Activated CD8-positive, alpha-beta T cell treated with anti-CD3 and anti-CD28 coated beads, Interleukin-2, amount 10 ng/mL, durations not matched to agents 7 days and 5 days (primary cell): ENCODE results near the gene KLF1. TPM values are rescaled to one million over a fixed set of nuclear protein-coding genes. Genes with fewer than 3 reads are reported as not detected.

ENCODE experiments used
- ATAC-seq: fragments of 150-1000 bp; cut with Tn5 transposase; one replicate; pipeline ENCODE4 v1.10.0; 2021; ENCODE audit warnings: moderate library complexity
- CTCF ChIA-PET: fragments of 350-600 bp; sonication (Branson Sonifier 250); formaldehyde crosslinking; loops from one replicate; lab custom pipeline; 2021; ENCODE audit warnings: antibody characterized with exemption; lab: Charles Lee
- POLR2A ChIA-PET: fragments of 350-600 bp; sonication (Branson Sonifier 250); formaldehyde crosslinking; loops from one replicate; lab custom pipeline; 2021; ENCODE audit warnings: antibody characterized with exemption; lab: Charles Lee
- DNase-seq: peaks from one replicate; pipeline ENCODE4 v3.0.0-alpha.2; 2020
- H3K27ac Mint-ChIP-seq: one replicate; pipeline ENCODE4 v1.8.0; 2021; ENCODE audit warnings: mild to moderate bottlenecking, mixed read lengths
- H3K27me3 Mint-ChIP-seq: one replicate; pipeline ENCODE4 v1.8.0; 2021; ENCODE audit warnings: low read depth, mixed read lengths
- H3K36me3 Mint-ChIP-seq: one replicate; pipeline ENCODE4 v1.8.0; 2021; ENCODE audit warnings: low read depth, mixed read lengths
- H3K4me1 Mint-ChIP-seq: one replicate; pipeline ENCODE4 v1.8.0; 2021; ENCODE audit warnings: low read depth, mixed read lengths
- H3K4me3 Mint-ChIP-seq: one replicate; pipeline ENCODE4 v1.8.0; 2021; ENCODE audit warnings: mild to moderate bottlenecking, mixed read lengths
- H3K9me3 Mint-ChIP-seq: one replicate; pipeline ENCODE4 v1.8.0; 2022; ENCODE audit warnings: mixed read lengths; ENCODE audit not compliant: insufficient read depth
- microRNA-seq: library from miRNA; unstranded; fragments of <30 nt; microRNA quantifications from one replicate; pipeline ENCODE4 v1.2.0, GENCODE V29; 2022
- total RNA-seq, 2 experiments: library from RNA; stranded (reverse); gene quantifications; one replicate each; pipeline ENCODE4 v1.2.3, GENCODE V29; 2021

Gene KLF1
- total RNA-seq, 2 experiments from 2014 or later, result 0.21 TPM; not detected in 1

- ATAC-seq (no peak), DNase-seq (no peak)
- Mint-ChIP-seq H3K27me3 (peaks cover 72% of the 10 kb centered on the region), H3K4me3 (no peak within 1 kb of the TSS), H3K4me1 (peaks cover 18% of the 10 kb centered on the region), H3K27ac (no peak within 1 kb of the TSS), H3K9me3 (no peaks in the 10 kb centered on the region), H3K36me3 (no peaks in the 10 kb centered on the region)
- POLR2A ChIA-PET, result interaction anchor here (0.9 kb wide), 2 partner anchors 36 to 124 kb away, joined by 3 read pairs; no protein-coding TSS in a partner anchor
- CTCF ChIA-PET, result interaction anchor here (0.7 to 1.3 kb wide), 6 partner anchors 9 to 224 kb away, joined by 3 to 5 read pairs (median 3); partner anchors contain the start of genes ZNF490 and ZNF791
Measured at GRCh38 chr19:12834566-12834943, 52.4 kb downstream of the KLF1 start, which contains the start of gene RTBDN. Gene RTBDN, minus strand, starts transcription at chr19:12834579. Its CDS starts 4,600 bp downstream, at chr19:12829979.

Small RNA genes within 50 kb of the gene (microRNA-seq; reads per million reads assigned to microRNA genes)
- gene MIR5695, result not detected
- gene MIR6794, result not detected

Other genes starting within 250 kb of the KLF1 start
- gene MAN2B1, start 220.5 kb downstream of the KLF1 start, total RNA-seq, result 100 to 1,000 TPM in 1 of 2 experiments, 10 to 100 TPM in 1; 95.5 to 102 TPM
- gene WDR83, start 220.4 kb downstream of the KLF1 start, total RNA-seq, result 10 to 100 TPM; 16.4 to 19.4 TPM
- gene DHPS, start 205.3 kb downstream of the KLF1 start, total RNA-seq, result 100 to 1,000 TPM; 109 to 121 TPM
- not detected for gene GNG14, start 199.2 kb downstream of the KLF1 start, total RNA-seq
- 1 to 10 TPM; 6.0 to 6.1 TPM for gene FBXW9, start 190.6 kb downstream of the KLF1 start, total RNA-seq
- gene TNPO2, start 163.3 kb downstream of the KLF1 start, total RNA-seq, result 10 to 100 TPM; 84.3 to 93.1 TPM
- gene TRIR, start 152.5 kb downstream of the KLF1 start, total RNA-seq, result 100 to 1,000 TPM; 206 to 228 TPM
- 10 to 100 TPM; 66.8 to 71.5 TPM for gene GET3, start 149.7 kb downstream of the KLF1 start, total RNA-seq
- not detected for gene BEST2, start 135.4 kb downstream of the KLF1 start, total RNA-seq
- gene HOOK2, start 111.6 kb downstream of the KLF1 start, total RNA-seq, result 10 to 100 TPM; 14.4 to 16.9 TPM
- 10 to 100 TPM; 90.4 to 92.9 TPM for gene JUNB, start 95.7 kb downstream of the KLF1 start, total RNA-seq
- 100 to 1,000 TPM; 250 to 267 TPM for gene PRDX2, start 85.4 kb downstream of the KLF1 start, total RNA-seq
- gene THSD8, start 85.1 kb downstream of the KLF1 start, total RNA-seq, result 10 to 100 TPM; 17.7 to 30.9 TPM
- gene RNASEH2A, start 80.6 kb downstream of the KLF1 start, total RNA-seq, result 10 to 100 TPM; 49.2 to 64.0 TPM
- not detected for gene RTBDN, start 52.6 kb downstream of the KLF1 start, total RNA-seq
- gene MAST1, start 48.7 kb downstream of the KLF1 start, total RNA-seq, result 1 to 10 TPM in 1 of 2 experiments, under 1 TPM in 1; 0.89 to 1.3 TPM
- 10 to 100 TPM; 26.1 to 27.4 TPM for gene DNASE2, start 5.8 kb downstream of the KLF1 start, total RNA-seq
- gene GCDH, start 4.0 kb upstream of the KLF1 start, total RNA-seq, result 10 to 100 TPM; 39.5 to 42.5 TPM
- 1 to 10 TPM; 3.4 to 3.9 TPM for gene SYCE2, start 32.1 kb upstream of the KLF1 start, total RNA-seq
- 100 to 1,000 TPM in 1 of 2 experiments, 10 to 100 TPM in 1; 98.8 to 106 TPM for gene FARSA, start 46.5 kb upstream of the KLF1 start, total RNA-seq
- gene CALR, start 51.4 kb upstream of the KLF1 start, total RNA-seq, result 100 to 1,000 TPM; 875 to 886 TPM
- gene RAD23A, start 58.7 kb upstream of the KLF1 start, total RNA-seq, result 100 to 1,000 TPM; 138 to 140 TPM
- 10 to 100 TPM; 23.4 to 25.4 TPM for gene GADD45GIP1, start 70.0 kb upstream of the KLF1 start, total RNA-seq
- under 1 TPM; 0.21 to 0.34 TPM for gene DAND5, start 82.4 kb upstream of the KLF1 start, total RNA-seq
- gene NFIX, start 108.3 kb upstream of the KLF1 start, total RNA-seq, result 1 to 10 TPM in 1 of 2 experiments, under 1 TPM in 1; 0.40 to 1.4 TPM
- 1 to 10 TPM; 3.3 to 3.8 TPM for gene LYL1, start 215.7 kb upstream of the KLF1 start, total RNA-seq
- 10 to 100 TPM; 59.8 to 60.3 TPM for gene TRMT1, start 229.5 kb upstream of the KLF1 start, total RNA-seq
- gene NACC1, start 231.1 kb upstream of the KLF1 start, total RNA-seq, result 10 to 100 TPM; 74.6 to 84.8 TPM